Transverse colon (tissue), 3 donors: ENCODE results near the gene PLEKHG1.

ENCODE experiments used
- CTCF ChIP-seq, 5 experiments: fragments of 200-600 bp in 3 of 5; fragments of 450-650 bp in 2 of 5; sonication (generic) in 3 of 5; IDR thresholded peaks; 1 replicate in 2 of 5; 2 replicates in 3 of 5; pipeline ENCODE4 v1.5.1; 2016 to 2017; ENCODE audit warnings: antibody characterized with exemption in 5 of 5, inconsistent platforms in 3 of 5, mild to moderate bottlenecking in 2 of 5, moderate library complexity in 1 of 5
- EP300 ChIP-seq: sonication (generic); formaldehyde crosslinking; IDR thresholded peaks from one replicate; pipeline ENCODE4 v1.6.1; 2017; ENCODE audit warnings: antibody characterized with exemption, low read depth

- TF ChIP-seq CTCF (IDR thresholded peaks at IDR 0.05) (no peak), EP300 (no peak)
Observed at GRCh38 chr6:150569161-150569560, 30.5 kb upstream of the PLEKHG1 start.
